Smooth muscle cell (in vitro differentiated cells): ENCODE measurements around the gene B3GNT9. TPM values are rescaled to one million over a fixed set of nuclear protein-coding genes. Genes with fewer than 3 reads are reported as not detected.
A peak's percentile ranks its signal among the peaks of the same experiment; 100 is the strongest.

Source experiments
- DNase-seq: peaks from one replicate; lab custom pipeline; 2025; ENCODE audit not compliant: unreplicated experiment; lab: John Stamatoyannopoulos, UW
- H2AFZ ChIP-seq: fragments of 200-600 bp; sonication (generic); 2 replicates; pipeline ENCODE4 v1.6.0; 2016; ENCODE audit warnings: antibody characterized with exemption, low read depth, mild to moderate bottlenecking
- H3F3A ChIP-seq: fragments of 200-600 bp; sonication (generic); 2 replicates; pipeline ENCODE4 v1.6.0; 2017; ENCODE audit warnings: antibody characterized with exemption, low read depth
- H3K27ac ChIP-seq: fragments of 200-600 bp; sonication (generic); 2 replicates; pipeline ENCODE4 v1.5.1; 2016; ENCODE audit warnings: low read depth, mild to moderate bottlenecking
- H3K27me3 ChIP-seq: fragments of 200-600 bp; sonication (generic); 2 replicates; pipeline ENCODE4 v1.6.1; 2016; ENCODE audit warnings: low read depth, mild to moderate bottlenecking
- H3K36me3 ChIP-seq: fragments of 200-600 bp; sonication (generic); 2 replicates; pipeline ENCODE4 v1.5.1; 2016; ENCODE audit warnings: low read depth
- H3K4me1 ChIP-seq: fragments of 200-600 bp; sonication (generic); 2 replicates; pipeline ENCODE4 v1.5.1; 2016; ENCODE audit warnings: low read depth
- H3K4me2 ChIP-seq: fragments of 200-600 bp; sonication (generic); 2 replicates; pipeline ENCODE4 v1.6.0; 2016; ENCODE audit warnings: mild to moderate bottlenecking
- H3K4me3 ChIP-seq: fragments of 200-600 bp; sonication (generic); 2 replicates; pipeline ENCODE4 v1.5.1; 2016; ENCODE audit warnings: mild to moderate bottlenecking
- H3K79me2 ChIP-seq: fragments of 200-600 bp; sonication (generic); 2 replicates; pipeline ENCODE4 v1.6.0; 2016; ENCODE audit warnings: low read depth, mild to moderate bottlenecking
- H3K9ac ChIP-seq: fragments of 200-600 bp; sonication (generic); 2 replicates; pipeline ENCODE4 v1.6.0; 2016; ENCODE audit warnings: low read depth
- H3K9me3 ChIP-seq: fragments of 200-600 bp; sonication (generic); replicated peaks from 2 replicates; pipeline ENCODE4 v1.5.1; 2016; ENCODE audit warnings: low read depth
- H4K20me1 ChIP-seq: fragments of 200-600 bp; sonication (generic); 2 replicates; pipeline ENCODE4 v1.6.0; 2016; ENCODE audit warnings: low read depth
- WGBS: methylation state at CpG from one replicate; pipeline ENCODE4 v1.1.7; 2016; ENCODE audit warnings: low lambda C conversion rate; 5-methylcytosine and 5-hydroxymethylcytosine counted together
- polyA plus RNA-seq: library from polyadenylated mRNA; unstranded; fragments of >200 nt; fragmentation: Nextera tagmentation; extraction: Ambion mirVana; gene quantifications from 2 replicates; pipeline ENCODE4 v1.2.1, GENCODE V29; 2016
- total RNA-seq: library from RNA; depleted of rRNA; stranded (reverse); fragments of >200 nt; gene quantifications from 2 replicates; pipeline ENCODE4 v1.2.3, GENCODE V29; 2014
- TF ChIP-seq, protein P1 (sequence below): fragments of 200-600 bp; sonication (generic); IDR thresholded peaks from 2 replicates; pipeline ENCODE4 v1.5.1; 2017; ENCODE audit warnings: borderline replicate concordance, mild to moderate bottlenecking, antibody characterized with exemption; ENCODE audit not compliant: insufficient read depth, poor library complexity, severe bottlenecking

The B3GNT9 gene
- total and polyA plus RNA-seq, 2 experiments from 2014 or later, result 29.9 to 39.3 TPM

DNA sequence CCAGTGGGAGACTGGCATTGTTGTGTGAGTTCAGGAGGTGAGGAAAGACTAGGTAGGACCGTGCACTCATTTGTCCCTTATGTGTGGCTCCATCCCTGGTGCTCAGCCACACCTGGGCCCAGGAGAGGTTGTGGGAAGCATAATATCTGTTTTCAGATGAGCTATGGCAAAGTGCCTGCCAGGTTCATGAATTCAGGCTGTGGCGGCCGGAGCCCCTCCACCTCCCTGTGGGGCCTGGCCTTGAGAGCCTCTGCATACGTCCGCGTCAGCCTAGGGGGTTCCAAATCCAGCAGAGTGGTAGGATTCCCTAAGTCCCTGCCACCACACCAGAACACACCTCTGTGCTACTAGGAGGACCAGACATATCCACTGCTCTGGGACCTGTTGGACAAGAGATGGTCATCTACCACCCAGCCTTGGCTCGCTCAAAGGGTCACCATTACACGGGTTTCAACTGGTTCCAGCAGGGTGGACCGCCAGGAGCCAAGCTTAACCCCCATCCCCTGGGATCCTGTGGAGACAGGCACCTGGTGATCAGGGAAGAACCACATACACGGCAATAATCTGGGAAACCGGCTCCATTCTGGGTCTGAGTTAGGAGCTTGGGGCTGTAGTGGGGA, 2.0 kb downstream of the B3GNT9 start:
- H3K27me3 ChIP-seq, result no peaks in the 10 kb centered on the region

DNA sequence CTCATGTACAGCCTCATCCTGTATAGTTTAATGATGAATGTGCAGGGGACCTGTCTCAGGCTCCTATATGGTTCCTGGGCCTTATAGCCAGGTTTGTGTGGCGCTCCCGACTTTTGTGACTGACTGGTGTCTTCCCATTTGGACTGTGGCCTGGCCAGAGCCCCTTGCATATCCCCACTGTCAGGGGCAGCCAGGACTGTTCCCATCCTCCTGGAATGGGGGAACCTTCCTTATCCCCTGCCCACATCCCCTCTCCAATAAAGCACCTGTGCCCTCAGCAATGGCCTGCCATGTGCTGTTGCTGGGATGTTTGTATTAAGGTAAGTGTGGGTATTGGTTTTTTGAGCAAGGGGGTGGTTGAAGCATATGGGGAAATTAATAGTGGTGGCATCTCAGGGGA, 2.6 kb downstream of the B3GNT9 start:
- H3K79me2 ChIP-seq, result no peaks in the 10 kb centered on the region
- TF ChIP-seq, protein P1, sequence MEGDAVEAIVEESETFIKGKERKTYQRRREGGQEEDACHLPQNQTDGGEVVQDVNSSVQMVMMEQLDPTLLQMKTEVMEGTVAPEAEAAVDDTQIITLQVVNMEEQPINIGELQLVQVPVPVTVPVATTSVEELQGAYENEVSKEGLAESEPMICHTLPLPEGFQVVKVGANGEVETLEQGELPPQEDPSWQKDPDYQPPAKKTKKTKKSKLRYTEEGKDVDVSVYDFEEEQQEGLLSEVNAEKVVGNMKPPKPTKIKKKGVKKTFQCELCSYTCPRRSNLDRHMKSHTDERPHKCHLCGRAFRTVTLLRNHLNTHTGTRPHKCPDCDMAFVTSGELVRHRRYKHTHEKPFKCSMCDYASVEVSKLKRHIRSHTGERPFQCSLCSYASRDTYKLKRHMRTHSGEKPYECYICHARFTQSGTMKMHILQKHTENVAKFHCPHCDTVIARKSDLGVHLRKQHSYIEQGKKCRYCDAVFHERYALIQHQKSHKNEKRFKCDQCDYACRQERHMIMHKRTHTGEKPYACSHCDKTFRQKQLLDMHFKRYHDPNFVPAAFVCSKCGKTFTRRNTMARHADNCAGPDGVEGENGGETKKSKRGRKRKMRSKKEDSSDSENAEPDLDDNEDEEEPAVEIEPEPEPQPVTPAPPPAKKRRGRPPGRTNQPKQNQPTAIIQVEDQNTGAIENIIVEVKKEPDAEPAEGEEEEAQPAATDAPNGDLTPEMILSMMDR, result no peak
- H3K9me3 ChIP-seq, result no peaks in the 10 kb centered on the region
- no peaks in the 10 kb centered on the region for H3K27me3 ChIP-seq
- H3K4me2 ChIP-seq, result no peak overlapping the region
- no peak overlapping the region for H2AFZ ChIP-seq
- H3K27ac ChIP-seq, result no peak overlapping the region
- DNase-seq, result no peak
- peaks cover 15% of the 10 kb centered on the region for H4K20me1 ChIP-seq
- no peaks in the 10 kb centered on the region for H3K4me1 ChIP-seq
- H3K9ac ChIP-seq, result no peak overlapping the region
- no peaks in the 10 kb centered on the region for H3F3A ChIP-seq
- WGBS, result 100% methylated on average over 2 of the region's 2 CpGs
- no peak overlapping the region for H3K4me3 ChIP-seq
- H3K36me3 ChIP-seq, result peaks cover 4% of the 10 kb centered on the region

More for the DNA sequence above, 2.0 kb downstream of the B3GNT9 start:
- Histone ChIP-seq H3K4me3 (no peak overlapping the region), H3K27ac (no peak overlapping the region), H3K79me2 (no peaks in the 10 kb centered on the region), H3K36me3 (no peaks in the 10 kb centered on the region), H4K20me1 (peaks cover 15% of the 10 kb centered on the region), H3K4me2 (no peak overlapping the region), H2AFZ (no peak overlapping the region), H3K4me1 (no peaks in the 10 kb centered on the region), H3K9me3 (no peaks in the 10 kb centered on the region), H3F3A (no peaks in the 10 kb centered on the region), H3K9ac (no peak overlapping the region)
- TF ChIP-seq, protein P1, result no peak
- DNase-seq, result no peak
- 95% methylated on average over 11 of the region's 11 CpGs for WGBS

DNA sequence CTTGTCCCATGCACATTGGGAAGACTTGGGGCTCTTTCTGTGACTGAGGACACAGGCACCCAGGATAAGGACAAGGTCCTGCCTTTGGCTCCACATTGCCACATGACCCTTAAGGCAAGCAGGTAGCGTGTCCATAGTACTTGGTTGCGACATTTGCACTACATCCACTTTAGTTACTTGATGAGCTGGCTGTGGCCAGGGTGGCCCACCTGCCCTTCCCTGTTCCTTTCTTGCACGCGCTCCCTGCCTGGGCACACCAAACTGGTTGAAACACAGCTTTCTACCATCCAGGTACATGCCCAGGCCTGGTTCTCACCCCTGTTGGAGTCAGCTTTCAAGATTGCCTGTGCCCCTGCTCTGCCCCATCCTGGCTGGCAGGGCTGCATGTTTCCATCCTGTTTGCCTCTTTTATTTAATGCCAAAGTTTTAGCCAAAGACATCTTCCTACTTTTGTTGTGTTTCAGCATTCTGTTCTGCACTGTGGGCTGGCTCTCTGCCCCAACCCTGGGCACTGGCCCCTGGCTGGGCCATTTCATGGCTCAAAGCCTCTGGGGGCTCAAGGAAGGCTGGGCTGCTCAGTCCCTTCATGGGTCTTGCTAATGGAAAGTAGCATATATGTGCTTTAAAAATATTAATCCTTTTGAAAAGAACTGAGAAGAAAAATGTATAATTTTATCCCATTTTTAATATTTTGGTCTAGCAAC, 3.2 kb downstream of the B3GNT9 start:
- H3K27ac ChIP-seq, result peak overlapping the region; percentile 26
- H3K79me2 ChIP-seq, result no peaks in the 10 kb centered on the region
- H3F3A ChIP-seq, result no peaks in the 10 kb centered on the region
- peaks cover 4% of the 10 kb centered on the region for H3K36me3 ChIP-seq
- no peak for DNase-seq
- H3K9ac ChIP-seq, result no peak overlapping the region
- no peak overlapping the region for H3K4me2 ChIP-seq
- H3K4me3 ChIP-seq, result no peak overlapping the region
- H3K27me3 ChIP-seq, result no peaks in the 10 kb centered on the region
- no peaks in the 10 kb centered on the region for H3K9me3 ChIP-seq
- 93% methylated on average over 4 of the region's 4 CpGs for WGBS
- H2AFZ ChIP-seq, result no peak overlapping the region
- H4K20me1 ChIP-seq, result peaks cover 15% of the 10 kb centered on the region
- TF ChIP-seq, protein P1, result no peak
- H3K4me1 ChIP-seq, result no peaks in the 10 kb centered on the region
